HG02885 (cell line): ENCODE measurements around the gene ACP6.
"Not testable (repeated sequence)": the region's sequence is repeated elsewhere in the genome, so short reads cannot be mapped to it uniquely, and the experiment has no call there.

Source experiments
- ATAC-seq: cut with Tn5 transposase; IDR thresholded peaks from one replicate; pipeline ENCODE4 v1.9.1; 2021; ENCODE audit warnings: mild to moderate bottlenecking; ENCODE audit not compliant: unreplicated experiment, poor library complexity

Gene ACP6

GRCh38 chr1:147670319-147671001, at the start of gene ACP6:
Gene ACP6 (minus strand): TSS chr1:147670524. CDS start chr1:147670048, 476 bp downstream.
- ATAC-seq: peak; percentile 95

GRCh38 chr1:147719711-147720225, 49.4 kb upstream of the ACP6 start:
- no peak for ATAC-seq

DNA sequence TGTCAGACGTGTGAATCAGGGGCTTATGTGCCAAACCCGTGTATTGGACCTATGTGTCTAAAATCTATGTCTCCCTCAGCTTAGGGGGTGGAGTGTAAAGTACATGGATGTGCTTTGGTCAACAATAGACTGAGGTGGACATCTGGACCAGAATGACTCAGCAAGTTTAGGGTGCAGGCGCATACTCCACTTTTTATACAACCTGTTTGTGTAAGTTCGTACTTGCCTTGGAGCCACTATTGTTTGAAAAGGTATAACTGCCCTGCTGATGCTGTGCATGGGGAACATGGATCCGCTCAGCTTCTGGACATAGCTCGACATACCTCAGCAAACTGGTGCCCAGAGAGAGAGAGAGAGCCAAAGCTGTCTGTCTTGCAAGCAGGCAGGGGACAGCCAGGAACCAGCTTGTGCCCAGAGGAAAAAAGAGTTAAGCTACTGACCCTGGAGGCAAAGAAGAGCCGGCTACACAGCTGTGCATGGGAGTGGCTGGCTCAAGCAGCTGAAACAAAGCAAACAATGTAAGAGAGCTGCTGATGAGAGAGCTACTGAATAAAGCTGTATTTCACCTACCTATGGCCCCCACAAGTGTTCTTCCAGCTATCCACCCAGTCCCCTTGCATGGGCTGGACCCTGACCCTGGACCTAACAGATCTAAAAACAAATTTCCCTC, 48.8 kb upstream of the ACP6 start:
- no peak for ATAC-seq

DNA sequence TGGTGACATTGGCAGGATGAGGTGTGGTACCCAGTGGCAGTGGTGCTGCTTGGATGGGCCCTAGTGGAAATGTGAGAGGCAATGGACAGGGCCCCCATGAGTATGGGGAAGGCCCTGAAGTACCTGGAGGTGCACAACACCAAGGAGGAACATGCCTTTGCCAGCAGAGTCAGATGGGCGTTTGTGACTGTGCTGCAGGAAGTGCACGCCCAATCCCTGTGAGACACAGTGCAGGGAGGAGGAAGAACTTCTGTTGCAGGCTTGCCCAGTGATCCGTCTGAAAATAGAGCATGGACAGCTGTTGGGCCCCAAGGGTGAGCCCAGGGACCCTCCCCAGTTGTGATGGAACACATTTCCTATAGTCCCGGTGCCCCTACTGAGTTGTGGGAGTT, 47.4 kb upstream of the ACP6 start:
- ATAC-seq: no peak

DNA sequence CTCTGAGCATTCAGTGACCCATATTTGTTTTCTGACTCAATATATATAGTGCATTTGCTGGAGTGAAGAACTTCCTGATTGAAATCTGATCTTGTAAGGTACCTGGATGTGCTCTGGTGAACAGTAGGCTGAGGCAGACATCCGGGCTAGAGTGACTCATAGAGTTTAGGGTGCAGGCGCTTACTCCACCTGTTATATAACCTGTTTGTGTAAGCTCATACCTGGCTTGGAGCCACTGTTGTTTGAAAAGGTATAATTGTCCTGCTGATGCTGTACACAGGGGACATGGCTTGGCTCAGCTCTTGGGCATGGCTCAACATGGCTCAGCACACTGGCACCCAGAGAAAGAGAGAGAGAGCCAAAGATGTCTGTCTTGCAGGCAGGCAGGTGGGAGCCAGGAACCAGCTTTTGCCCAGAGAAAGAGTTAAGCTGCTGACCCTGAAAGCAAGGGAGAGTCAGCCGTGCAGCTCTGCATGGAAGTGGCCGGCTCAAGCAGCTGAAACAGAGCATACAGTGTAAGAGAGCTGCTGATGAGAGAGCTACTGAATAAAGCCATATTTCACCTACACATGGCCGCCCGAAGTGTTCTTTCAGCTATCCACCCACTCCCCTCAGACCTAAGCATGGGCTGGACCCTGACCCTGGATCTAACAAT, 46.9 kb upstream of the ACP6 start:
- ATAC-seq: no peak

DNA sequence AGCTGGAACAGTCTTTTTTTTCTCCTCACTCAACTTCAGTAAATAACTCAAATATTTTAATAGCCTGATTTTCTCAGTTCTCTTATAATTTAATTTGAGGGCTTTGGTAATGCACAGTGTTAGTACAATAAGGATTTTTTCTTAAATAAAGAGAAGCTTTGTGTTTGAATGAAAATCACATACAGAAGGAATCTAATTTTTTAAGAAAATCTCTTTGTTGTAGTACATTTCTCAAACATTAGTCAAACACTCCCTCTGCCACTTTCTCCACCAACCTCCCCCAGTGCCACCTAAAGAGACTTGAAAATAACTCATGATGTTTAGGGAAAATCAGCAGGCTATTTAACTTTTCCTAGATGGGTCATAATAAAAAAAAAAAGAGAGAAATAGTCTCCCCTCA, 42.3 kb upstream of the ACP6 start:
- ATAC-seq: no peak

- ATAC-seq: no peak
Measured at GRCh38 chr1:147700042-147701006, 30.0 kb upstream of the ACP6 start.

GRCh38 chr1:147699686-147700041, 29.3 kb upstream of the ACP6 start:
- no peak for ATAC-seq

- ATAC-seq: no peak
Measured at GRCh38 chr1:147683163-147683763, 12.9 kb upstream of the ACP6 start.

DNA sequence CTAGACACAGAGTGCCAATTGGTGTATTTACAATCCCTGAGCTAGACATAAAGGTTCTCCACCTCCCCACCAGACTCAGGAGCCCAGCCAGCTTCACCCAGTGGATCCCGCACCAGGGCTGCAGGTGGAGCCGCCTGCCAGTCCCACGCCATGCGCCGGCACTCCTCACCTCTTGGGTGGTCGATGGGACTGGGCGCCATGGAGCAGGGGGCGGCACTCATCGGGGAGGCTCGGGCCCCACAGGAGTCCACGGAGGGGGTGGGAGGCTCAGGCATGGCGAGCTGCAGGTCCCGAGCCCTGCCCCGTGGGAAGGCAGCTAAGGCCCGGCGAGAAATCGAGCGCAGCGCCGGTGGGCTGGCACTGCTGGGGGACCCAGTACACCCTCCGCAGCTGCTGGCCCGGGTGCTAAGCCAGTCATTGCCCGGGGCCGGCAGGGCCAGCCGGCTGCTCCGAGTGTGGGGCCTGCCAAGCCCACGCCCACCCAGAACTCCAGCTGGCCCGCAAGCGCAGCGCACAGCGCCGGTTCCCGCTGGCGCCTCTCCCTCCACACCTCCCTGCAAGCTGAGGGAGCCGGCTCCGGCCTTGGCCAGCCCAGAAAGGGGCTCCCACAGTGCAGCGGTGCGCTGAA, 10.4 kb upstream of the ACP6 start:
- ATAC-seq: not testable (repeated sequence)

GRCh38 chr1:147677681-147678080, 7.4 kb upstream of the ACP6 start:
- not testable (repeated sequence) for ATAC-seq

GRCh38 chr1:147676311-147677085, 6.2 kb upstream of the ACP6 start:
- ATAC-seq: no peak

- no peak for ATAC-seq
Measured at GRCh38 chr1:147673816-147674215, 3.5 kb upstream of the ACP6 start.

DNA sequence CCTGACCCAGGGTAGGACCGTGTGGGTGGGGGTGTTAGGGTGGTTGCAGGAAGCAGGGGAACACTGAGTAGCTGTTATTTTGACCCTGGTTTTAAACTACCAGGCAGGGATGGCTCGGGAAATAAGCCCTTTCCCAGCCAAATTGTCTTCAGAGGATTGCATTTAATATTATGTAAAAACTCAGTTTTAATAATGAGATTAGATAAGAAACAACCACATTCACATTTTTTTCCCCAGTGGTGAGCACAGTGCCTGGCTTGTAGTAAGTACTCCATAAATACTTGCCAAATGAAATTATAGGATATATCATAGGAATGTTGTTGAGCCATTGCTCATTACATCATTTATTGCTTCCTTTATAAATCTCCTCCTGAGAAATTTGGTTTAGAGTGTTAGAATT, 3.1 kb upstream of the ACP6 start:
- ATAC-seq: no peak

- peak; percentile 34 for ATAC-seq
Measured at GRCh38 chr1:147669469-147670318, 630 bp downstream of the ACP6 start.

GRCh38 chr1:147665521-147665920, 4.8 kb downstream of the ACP6 start:
- no peak for ATAC-seq

DNA sequence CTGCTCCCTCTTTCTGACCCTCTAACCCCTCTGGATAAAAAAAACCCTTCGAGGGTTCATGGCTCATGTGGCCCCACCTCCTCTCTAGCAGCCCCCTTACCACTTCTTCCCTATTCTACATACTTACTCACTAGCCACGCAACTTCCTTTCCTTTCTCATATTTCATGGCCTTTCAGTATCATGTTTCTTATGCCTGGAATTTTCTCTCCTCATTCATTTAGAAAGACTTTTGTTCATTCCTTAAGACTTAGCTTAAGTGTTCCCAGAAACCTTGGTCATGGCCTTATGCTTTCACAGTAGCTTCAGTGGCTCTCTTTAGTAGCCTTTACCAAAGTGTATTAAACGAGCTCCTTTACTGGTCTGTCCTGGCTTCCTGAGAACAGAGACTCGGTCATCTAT, 6.1 kb downstream of the ACP6 start:
- no peak for ATAC-seq

GRCh38 chr1:147654511-147654910, 15.8 kb downstream of the ACP6 start:
- ATAC-seq: no peak
